HG02970 (cell line): ENCODE measurements around the gene SRGAP2.
"Not testable (repeated sequence)": the region's sequence is repeated elsewhere in the genome, so short reads cannot be mapped to it uniquely, and the experiment has no call there.

Source experiments
- ATAC-seq: cut with Tn5 transposase; IDR thresholded peaks from one replicate; pipeline ENCODE4 v1.9.1; 2021; ENCODE audit warnings: mild to moderate bottlenecking, moderate library complexity, moderate number of reproducible peaks; ENCODE audit not compliant: unreplicated experiment, low FRiP score

SRGAP2 gene

GRCh38 chr1:206203364-206204158 lies at the start of gene SRGAP2:
TSS of gene SRGAP2 (plus strand) at chr1:206203541. CDS start at chr1:206205971, 2,430 bp downstream.
- peak; percentile 1 for ATAC-seq

DNA sequence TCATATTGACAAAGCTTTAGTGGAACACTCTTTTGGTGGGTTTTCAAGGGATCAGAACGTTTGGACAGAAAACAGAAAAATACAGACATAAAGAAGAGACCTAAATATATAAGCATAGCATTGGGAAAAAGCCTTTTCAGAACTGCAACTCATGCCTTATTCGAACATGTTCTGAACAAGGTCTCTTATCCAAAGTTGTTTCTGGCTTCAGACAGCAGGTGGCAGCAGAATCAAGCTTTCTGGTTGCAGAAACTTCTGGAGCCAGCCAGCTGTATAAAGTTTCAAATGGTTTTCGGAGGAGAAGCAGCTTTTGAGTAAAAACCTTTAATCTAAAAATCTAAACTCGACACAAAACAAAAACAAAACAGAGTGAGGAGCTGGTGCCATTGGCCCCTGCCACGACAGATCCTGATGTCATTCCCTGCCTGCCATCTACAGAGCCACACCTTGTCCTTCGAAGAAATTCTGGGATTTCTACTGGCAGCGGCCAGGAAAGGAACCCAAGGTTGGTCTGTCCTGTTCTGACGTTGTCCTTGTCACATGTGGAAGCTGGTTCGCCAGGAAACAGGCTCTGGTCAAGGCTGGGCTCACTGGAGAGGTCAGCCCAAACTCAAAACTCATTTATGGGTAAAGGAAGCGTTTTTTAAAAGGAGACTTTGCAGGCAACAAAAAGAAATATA lies 35.9 kb upstream of the SRGAP2 start:
- not testable (repeated sequence) for ATAC-seq

DNA sequence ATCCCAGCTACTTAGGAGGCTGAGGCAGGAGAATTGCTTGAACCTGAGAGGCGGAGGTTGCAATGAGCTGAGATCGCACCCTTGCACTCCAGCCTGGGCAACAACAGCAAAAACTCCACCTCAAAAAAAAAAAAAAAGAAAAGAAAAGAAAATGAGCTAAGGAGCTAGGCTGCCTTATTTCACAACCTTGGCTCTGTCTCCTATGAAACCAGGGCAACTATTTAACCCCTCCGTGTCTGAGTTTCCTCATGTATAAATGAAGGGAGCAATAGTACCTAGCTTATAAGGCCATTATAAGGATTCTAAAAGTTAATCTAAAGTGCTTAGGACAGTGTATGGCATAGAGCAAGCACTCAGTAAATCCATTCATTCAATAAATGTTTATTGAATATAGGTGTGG lies 33.5 kb upstream of the SRGAP2 start:
- not testable (repeated sequence) for ATAC-seq

- ATAC-seq, result not testable (repeated sequence)
These were observed 30.1 kb upstream of the SRGAP2 start for GRCh38 chr1:206173110-206173719.

- ATAC-seq, result not testable (repeated sequence)
These were observed 29.0 kb upstream of the SRGAP2 start for GRCh38 chr1:206174182-206174868.

DNA sequence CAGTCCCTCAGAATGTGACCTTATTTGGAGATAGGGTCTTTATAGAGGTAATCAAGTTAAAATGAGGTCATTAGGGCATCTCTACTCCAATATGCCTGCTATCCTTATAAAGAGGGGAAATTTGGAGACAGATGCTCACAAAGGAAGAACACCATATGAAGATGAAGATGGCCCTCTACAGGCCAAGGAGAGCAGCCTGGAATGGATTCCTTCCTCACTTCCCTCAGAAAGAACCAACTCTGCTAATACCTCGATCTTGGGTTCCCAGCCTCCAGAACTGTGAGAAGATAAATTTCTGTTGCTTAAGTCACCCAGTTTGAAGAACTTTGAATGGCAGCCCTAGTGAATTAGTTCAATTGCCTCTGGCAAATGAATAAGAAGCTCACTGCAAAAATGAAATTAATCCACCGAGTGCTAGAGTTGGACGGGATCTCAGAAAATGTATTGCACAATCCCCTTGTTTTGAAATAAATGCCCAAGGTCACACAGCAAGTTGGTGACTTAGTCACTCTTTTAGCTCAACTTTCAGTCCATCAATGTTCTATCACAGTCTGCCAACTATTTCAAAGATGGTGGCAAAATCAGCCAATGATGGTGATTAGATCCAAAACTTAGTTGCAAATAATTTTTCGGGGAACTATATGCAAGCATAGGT lies 27.8 kb upstream of the SRGAP2 start:
- not testable (repeated sequence) for ATAC-seq

DNA sequence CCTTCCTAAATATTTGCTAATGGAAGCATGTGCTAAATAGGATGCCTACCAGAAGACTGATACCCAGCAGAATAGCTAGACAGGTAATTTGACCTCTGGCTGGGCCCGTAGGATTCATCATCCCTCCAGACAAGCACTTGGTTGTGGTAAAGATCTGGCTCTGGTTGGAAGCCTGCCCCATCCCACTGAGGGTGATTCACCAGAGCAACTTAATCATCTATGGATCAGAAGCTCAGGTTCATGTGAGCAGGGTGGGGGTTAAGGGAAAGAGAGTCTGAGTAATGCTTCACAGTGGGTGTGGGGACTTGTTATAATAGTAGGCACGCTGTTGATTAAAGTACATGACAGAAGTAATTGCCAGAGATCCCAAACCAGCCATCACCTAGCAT lies 27.2 kb upstream of the SRGAP2 start:
- not testable (repeated sequence) for ATAC-seq

DNA sequence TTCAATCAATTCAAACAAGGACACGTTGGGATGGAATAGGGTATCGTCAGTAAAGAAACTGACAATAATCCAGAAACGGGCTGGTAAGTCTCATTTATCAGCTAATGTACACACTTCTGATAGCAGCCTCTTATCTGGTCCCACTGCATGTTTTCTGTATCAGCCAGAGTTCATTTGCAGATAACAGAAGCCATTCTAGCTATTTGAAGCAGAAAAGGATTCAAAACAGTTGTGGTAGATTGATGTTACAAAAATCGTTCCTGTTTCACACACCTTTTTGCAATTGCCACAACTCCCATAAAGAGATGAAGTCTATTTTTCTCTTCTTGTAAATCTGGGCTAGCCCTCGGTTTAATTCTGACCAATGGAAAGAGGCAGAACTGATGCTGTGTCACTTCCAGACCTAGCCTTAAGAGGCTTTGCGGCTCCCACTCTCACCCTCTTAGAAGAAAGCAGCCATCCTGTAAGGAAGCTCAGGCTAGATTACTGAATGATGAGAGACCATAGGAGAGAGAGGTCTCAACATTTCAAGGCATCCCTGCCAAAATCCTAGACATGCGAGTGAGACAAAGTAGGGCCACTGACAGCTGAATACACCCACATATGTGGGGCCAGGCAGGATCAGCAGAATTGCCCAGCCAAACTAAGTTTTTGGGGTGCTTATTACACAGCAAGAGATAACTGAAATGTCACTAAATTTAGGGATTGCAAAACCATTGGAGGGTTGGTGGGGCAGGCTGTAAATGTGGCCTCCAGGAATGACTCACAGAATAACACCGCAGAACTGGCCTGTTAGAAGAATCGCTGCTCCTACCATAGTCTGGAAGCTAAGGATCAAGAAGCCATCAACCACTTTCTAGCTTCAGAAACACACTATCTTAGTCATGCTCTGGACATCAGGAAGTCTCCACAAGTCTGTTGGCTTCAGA lies 25.0 kb upstream of the SRGAP2 start:
- ATAC-seq, result not testable (repeated sequence)

GRCh38 chr1:206179666-206180065 lies 23.7 kb upstream of the SRGAP2 start:
- not testable (repeated sequence) for ATAC-seq

GRCh38 chr1:206182368-206183317 lies 20.7 kb upstream of the SRGAP2 start:
- ATAC-seq, result not testable (repeated sequence)

- not testable (repeated sequence) for ATAC-seq
These were observed 19.6 kb upstream of the SRGAP2 start for GRCh38 chr1:206183788-206184187.

- not testable (repeated sequence) for ATAC-seq
These were observed 17.6 kb upstream of the SRGAP2 start for GRCh38 chr1:206185778-206186177.

DNA sequence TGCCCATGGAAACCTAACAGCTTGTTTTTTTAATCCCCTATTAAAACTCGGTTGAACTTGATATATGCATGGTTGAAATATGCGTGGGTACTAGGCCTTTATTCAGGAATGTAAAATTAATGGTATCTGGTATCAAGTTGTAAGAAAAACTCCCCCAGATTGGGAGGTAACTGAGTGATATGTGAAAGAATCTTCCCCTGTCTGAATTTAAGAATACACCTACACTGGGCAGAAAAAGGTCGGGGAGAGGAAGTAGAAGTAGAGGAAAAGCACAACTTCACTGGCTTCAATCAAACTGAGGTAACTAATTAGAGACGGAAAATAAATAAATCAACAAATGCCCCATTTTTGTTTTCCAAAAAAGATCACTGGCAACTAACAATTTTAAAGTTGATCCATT lies 16.5 kb upstream of the SRGAP2 start:
- not testable (repeated sequence) for ATAC-seq

DNA sequence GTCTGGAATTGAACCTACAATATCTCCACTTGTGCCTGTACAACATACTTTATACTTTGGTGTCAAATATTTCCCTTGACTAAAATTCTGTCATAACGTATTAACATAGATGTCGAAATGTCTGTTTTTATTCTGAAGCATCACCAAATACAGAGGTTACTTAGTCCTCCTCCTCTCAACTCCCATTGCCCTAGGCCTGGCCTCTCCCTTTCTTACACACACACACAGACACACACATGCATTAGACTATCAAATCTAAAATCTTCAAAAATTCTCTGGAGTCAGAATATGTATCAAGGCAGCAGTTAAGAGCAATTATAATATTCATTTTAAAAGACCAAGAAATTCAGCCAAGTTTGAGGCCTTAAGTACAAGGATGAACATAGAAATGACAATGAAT lies 8.2 kb upstream of the SRGAP2 start:
- ATAC-seq, result not testable (repeated sequence)

GRCh38 chr1:206196748-206197424 lies 6.5 kb upstream of the SRGAP2 start:
- ATAC-seq, result not testable (repeated sequence)

DNA sequence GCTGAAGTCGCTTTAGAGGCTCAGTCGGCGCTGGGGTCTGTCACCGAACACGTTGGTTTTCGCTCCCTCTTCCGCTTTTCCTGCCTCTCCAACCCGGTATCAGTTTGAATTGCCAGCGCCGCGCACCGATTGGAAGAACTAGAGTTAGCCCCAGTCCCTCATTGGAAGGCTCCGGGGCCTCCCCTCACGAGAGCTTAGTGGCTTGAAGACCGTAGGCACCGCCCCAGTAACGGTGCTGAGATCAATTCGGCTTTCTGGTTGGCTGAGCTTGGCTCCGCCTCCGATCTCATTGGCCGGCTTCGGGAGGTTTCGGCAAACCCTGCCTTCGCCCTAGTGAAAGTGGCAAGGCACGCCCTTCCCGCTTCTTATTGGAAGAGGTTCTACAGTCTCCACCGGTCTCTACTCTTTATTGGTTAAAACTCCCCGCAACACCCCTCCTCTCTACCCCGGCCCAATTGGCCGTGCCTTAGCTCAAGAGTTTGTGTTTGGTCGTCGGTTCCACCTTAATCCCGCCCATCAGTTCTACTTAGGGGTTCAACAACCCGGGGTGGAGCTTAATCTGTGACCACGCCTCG lies 465 bp upstream of the SRGAP2 start, which contains the start of gene FAM72A:
TSS of gene FAM72A (minus strand) at position 51 of the 575 bp plus-strand sequence. CDS start 814 bp downstream, outside the sequence.
- peak; percentile 84 for ATAC-seq

- ATAC-seq, result not testable (repeated sequence)
These were observed 794 bp downstream of the SRGAP2 start for GRCh38 chr1:206204159-206204511.
